ENCODE data around the gene DDX59. TPM values are rescaled to one million over a fixed set of nuclear protein-coding genes. Genes with fewer than 3 reads are reported as not detected.
A peak's percentile ranks its signal among the peaks of the same experiment; 100 is the strongest.
"Not testable (repeated sequence)": the region's sequence is repeated elsewhere in the genome, so short reads cannot be mapped to it uniquely, and the experiment has no call there.

DDX59 gene
- total and polyA plus RNA-seq, 9 of the 15 experiments (the other 6 are each of a cell fraction or from before 2014, with no cell fraction given), result 8.3 to 30.4 (median 19.8) TPM

- TF ChIP-seq BRF2 (IDR thresholded peaks at IDR 0.05; ENCODE audit: borderline replicate concordance, insufficient read depth, insufficient read length) (no peak), ZNF398 (CRISPR knock-in tag; IDR thresholded peaks at IDR 0.05) (no peak), TCF3 (CRISPR knock-in tag; IDR thresholded peaks at IDR 0.05) (no peak), ADNP (tag; IDR thresholded peaks at IDR 0.05) (peak; percentile 91), ZBTB7A (IDR thresholded peaks at IDR 0.05; ENCODE audit: borderline replicate concordance, control insufficient read depth, low read depth, low read length) (no peak), ZNF57 (CRISPR knock-in tag; IDR thresholded peaks at IDR 0.05) (no peak), MTA1 (IDR thresholded peaks at IDR 0.05; ENCODE audit: borderline replicate concordance) (no peak), KAT8 (IDR thresholded peaks at IDR 0.05; ENCODE audit: low read depth) (no peak)
Observed at GRCh38 chr1:200631375-200631774, 38.3 kb downstream of the DDX59 start (continued).

DNA sequence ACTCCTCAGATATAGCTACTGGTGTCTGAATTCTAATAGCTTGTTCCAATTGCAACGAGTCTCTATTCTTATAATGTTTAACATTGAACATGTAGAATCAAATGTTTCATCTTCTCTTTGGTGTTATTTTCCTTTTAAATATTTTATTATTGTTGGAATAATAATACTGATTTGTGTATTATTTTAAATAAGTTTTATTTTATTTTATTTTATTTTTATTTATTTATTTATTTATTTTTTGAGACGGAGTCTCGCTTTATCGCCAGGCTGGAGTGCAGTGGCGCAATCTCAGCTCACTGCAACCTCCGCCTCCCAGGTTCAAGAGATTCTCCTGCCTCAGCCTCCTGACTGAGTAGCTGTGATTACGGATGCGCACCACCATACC lies 39.2 kb downstream of the DDX59 start:
- H4K20me1 ChIP-seq (replicated peaks; ENCODE audit: control insufficient read depth, insufficient read depth, low read length); H2AFZ ChIP-seq (ENCODE audit: low read depth, low read length); intact Hi-C loops (cut with micrococcal nuclease); ATAC-seq; H3K27ac ChIP-seq (ENCODE audit: extremely low read depth, low read depth, low read length); H3K9ac ChIP-seq (ENCODE audit: insufficient read depth in 1 of 2, low read depth in 2 of 2, low read length in 2 of 2); H3K27me3 ChIP-seq (ENCODE audit: control insufficient read depth in 2 of 2, insufficient read depth in 2 of 2, low read length in 2 of 2); BruUV-seq (replicated peaks); H3K4me2 ChIP-seq (ENCODE audit: insufficient read depth, low read length); H3K9me3 ChIP-seq (replicated peaks; ENCODE audit: control insufficient read depth, insufficient read depth, low read depth, low read length); H3K4me3 ChIP-seq; DNase-seq (ENCODE audit: extremely low read depth in 1 of 4, low spot score in 3 of 4); H3K4me1 ChIP-seq (replicated peaks in 1 of 2; ENCODE audit: control insufficient read depth in 2 of 2, insufficient read depth in 2 of 2, low read length in 2 of 2); H3K79me2 ChIP-seq (ENCODE audit: control insufficient read depth, insufficient read depth, low read length); FAIRE-seq; H3K9me1 ChIP-seq (ENCODE audit: control insufficient read depth, insufficient read depth, low read length); in situ Hi-C loops (cut with MboI); H3K36me3 ChIP-seq (ENCODE audit: control insufficient read depth, insufficient read depth, low read length); CTCF ChIA-PET (ENCODE audit: low intra/inter-chr PET ratio): not testable (repeated sequence)
- WGBS (ENCODE audit: insufficient coverage, low coverage, missing lambda C conversion rate), result 91% methylated on average over 8 of the region's 8 CpGs
- POLR2A ChIA-PET, result interaction anchor here (1.0 kb wide), 1 partner anchor 10 kb away, joined by 4 read pairs; the partner anchor contains the start of gene KIF14

All from K562 (cell line).